Left hindlimb (tissue), 1 donor: ENCODE data around the gene DOCK2.
"Not testable (repeated sequence)": the region's sequence is repeated elsewhere in the genome, so short reads cannot be mapped to it uniquely, and the experiment has no call there.

Source experiments
- DNase-seq: peaks from one replicate; pipeline ENCODE4 v3.0.0-alpha.2; 2018

The DOCK2 gene

DNA sequence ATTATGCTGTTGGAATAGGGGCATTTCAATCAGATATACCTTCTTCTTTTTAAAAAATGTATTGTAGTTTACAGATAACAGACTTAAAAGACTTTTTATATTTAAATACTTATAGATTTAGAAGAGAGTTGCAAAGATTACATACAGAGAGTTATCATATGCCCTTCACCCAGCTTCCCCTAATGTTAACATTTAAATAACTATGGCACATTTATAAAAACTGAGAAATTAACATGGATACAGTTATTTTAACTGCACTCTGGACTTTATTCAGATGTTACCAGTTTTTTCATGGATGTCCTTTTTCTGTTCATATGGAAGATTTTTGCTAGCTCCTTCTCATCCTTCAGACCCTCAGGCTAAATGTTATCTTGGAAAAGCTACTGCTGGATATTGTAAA, 123.2 kb downstream of the DOCK2 start:
- DNase-seq: no peak

DNA sequence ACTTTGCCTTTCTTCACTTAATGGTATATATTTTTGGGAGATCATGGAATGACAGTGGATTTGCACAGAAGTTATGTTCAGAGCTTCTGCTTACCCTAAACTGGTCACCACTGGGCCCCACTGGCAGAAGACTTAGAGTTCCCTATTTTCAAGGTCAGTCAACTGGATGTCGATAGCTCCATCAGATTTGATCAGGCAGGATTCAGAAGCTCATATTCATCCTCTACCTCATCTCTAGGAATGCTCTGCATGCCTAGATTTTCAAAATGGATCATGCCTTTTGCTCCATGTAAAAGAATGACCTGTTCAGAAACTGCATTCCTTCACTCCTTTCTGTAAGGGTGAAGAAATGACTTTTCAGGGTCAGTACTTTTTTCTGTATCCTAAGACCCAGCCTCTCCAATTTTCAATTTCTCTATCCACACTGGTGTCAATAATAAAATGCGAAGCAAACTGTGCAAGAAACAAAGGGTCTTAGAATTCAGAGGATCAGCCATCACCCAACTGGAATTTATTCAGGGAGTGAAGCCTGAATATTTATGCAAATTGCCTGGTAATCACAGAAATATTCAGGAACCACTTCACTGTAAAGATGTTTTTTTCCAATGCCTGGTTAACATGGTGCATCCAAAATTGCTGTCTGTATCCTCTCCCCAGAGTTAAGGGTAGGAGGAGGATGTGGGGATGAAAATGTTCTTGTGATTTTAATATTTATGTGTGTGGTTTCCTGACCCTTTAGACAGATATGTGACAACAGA, 125.4 kb downstream of the DOCK2 start:
- no peak for DNase-seq

GRCh38 chr5:169763376-169764017, 126.4 kb downstream of the DOCK2 start:
- DNase-seq: no peak

DNA sequence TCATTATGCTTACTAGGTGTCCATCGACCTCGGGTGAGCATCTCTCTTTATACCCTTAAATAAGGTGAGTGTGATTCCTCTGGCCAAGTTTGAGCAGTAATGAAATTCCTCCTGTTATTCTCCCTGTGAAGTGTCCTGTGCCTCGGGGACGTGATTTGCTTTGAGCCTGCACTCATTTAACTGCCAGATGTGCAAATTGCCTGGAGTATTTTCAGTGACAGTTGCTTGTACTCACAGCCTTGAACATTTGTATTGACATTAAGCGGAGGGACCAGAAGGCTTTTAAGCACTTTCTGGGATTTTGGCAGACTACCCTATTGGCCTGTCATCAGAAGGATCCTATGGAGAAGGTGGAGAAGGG, 126.9 kb downstream of the DOCK2 start:
- DNase-seq: no peak

DNA sequence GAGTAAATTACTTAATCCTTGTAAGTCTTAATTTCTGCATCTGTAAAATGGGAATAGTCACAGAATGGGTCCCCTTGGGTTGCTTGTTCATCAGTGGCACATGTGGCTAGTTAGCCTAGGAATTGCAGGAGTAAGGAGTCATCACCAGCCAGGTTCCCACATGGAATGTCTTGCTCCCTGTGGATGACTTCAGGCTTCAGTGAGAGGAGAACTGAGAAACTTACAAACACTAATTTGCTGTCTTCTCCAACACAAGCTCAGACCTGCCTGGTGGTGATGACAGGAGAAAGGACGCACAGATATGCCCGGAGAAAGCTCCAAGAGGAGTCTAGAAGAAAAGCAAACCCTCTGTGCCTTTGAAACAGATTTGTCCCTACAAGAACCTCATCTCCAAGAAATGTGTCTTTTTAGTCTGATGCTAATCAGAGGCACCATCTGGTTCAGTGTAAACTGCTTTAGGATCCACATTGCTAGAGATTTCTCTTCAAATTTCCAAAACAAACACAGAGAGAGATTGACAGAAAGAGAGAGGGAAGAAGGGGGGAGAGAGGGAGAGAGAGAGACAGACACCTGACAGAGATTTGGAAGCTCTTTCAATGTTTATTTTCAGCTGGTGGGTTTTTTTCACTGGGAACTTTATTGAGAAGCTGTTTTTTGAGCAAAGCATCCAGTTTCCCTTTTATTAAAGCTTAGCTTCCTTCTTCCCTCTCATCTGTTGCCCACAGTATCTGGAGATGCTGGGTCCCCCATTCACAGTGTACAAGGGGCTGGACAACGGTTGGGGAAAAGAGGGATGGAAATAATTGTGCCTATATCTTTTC, 128.3 kb downstream of the DOCK2 start:
- no peak for DNase-seq

DNA sequence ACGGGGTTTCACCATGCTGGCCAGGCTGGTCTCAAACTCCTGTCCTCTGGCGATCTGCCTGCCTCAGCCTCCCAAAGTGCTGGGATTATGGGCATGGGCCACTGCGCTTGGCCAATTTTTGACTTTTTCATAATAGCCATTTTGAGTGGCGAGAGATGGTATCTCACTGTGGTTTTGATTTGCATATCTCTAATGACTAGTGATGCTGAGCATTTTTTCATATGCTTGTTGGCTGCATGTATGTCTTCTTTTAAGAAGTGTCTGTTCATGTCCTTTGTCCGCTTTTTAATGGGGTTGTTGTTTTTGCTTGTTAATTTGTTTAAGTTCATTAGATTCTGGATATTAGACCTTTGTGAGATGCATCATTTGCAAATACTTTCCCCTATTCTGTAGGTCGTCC, 129.9 kb downstream of the DOCK2 start:
- DNase-seq: not testable (repeated sequence)

- no peak for DNase-seq
These were observed 130.9 kb downstream of the DOCK2 start for GRCh38 chr5:169767938-169768337.

DNA sequence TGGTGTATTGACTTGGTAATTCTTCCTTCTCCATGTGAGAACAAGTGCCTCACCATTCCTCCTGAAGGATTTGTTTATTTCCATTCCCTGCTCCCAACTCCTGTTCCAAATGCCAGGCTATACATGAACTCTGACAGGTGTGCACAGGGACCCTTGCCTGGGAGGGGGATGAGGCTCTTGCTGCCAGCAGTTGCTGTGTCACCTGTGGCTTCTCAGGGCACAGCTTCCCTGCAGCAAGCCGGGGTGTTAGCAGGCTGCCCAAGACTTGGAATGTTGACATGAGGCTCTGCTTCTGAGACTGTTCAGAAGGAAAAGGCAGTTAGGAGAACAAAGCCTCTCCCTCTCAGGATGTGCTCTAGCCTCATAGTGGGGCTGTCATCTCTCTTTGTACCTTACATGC, 131.3 kb downstream of the DOCK2 start:
- no peak for DNase-seq

GRCh38 chr5:169770109-169770508, 133.0 kb downstream of the DOCK2 start:
- DNase-seq: no peak

DNA sequence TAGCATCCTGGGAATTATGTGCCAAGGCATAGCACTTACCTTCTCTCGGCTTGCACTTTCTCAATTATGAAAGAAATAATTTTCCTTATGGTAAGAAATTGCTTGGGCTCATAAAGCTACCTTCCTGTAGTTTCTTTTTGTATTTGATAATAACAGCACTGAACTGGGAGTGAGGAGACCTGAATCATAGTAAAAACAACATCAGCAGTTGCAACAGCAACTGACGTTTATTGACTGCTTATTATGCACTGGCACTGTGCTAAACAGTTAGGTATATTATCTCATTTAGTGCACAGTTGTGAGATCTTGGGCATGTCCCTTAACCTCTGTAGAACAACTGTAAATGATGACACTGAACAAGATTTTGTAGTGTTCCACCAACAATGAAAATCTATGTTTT, 135.2 kb downstream of the DOCK2 start:
- DNase-seq: no peak

DNA sequence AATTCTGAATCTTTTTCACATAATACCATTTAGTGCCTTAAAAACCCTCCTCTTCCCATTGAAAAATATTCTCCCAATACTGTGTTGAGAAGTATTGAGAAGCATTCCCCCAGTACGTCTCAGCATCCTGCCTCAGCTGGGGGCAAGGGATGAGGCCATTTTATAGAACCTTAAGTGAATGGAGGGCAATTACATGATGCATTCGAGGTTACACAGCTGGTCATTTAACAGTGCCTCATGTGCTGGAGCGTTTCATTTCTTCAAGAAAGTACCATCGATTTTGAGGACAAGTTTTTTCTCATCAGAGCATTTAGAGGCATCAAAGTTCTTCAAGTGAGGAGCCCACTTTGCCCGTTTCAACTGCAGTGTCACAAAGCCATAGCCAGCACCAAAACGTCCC, 135.6 kb downstream of the DOCK2 start:
- DNase-seq: no peak

DNA sequence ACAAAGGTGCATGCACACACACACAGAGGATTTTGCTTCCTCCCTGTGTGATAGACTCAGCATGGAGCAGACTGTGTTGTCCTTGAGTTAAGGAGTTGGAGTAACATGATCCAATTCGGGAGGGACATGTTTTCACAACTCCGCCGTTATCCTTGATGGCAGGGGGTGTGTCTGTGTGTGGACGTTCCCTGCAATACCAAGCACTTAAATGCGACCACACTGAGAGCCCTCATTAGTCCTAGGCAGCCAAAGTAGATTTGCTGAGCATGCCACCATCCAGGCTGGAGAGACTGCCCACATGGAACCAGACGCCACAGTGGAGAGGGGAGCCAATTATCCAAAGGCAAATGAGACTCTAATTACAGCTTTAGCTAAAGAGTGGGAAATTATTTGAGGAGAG, 140.1 kb downstream of the DOCK2 start:
- no peak for DNase-seq

GRCh38 chr5:169778622-169779596, 141.8 kb downstream of the DOCK2 start:
- no peak for DNase-seq

GRCh38 chr5:169781420-169782345, 144.6 kb downstream of the DOCK2 start:
- DNase-seq: no peak

- no peak for DNase-seq
These were observed 148.9 kb downstream of the DOCK2 start for GRCh38 chr5:169785771-169786618.

DNA sequence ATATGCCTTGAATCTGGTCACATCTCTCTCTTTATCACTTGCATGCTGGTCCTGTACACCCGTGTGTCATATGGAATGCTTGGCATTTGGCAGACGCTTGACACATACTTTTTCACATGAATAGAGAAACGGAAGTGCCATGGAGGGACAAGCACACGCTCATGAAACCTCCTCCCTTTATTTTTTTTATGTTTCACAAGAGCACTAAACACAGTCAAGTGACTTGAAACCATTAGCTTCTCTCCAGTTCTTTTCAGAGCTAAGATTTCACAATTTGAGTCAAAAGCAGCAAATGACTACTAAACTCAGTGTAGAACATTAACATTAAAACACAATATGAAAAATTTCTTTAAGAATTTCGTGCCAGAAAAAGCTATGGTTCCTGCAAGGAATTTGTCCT, 151.1 kb downstream of the DOCK2 start:
- DNase-seq: no peak

- DNase-seq: no peak
These were observed 152.4 kb downstream of the DOCK2 start for GRCh38 chr5:169789417-169789940.

DNA sequence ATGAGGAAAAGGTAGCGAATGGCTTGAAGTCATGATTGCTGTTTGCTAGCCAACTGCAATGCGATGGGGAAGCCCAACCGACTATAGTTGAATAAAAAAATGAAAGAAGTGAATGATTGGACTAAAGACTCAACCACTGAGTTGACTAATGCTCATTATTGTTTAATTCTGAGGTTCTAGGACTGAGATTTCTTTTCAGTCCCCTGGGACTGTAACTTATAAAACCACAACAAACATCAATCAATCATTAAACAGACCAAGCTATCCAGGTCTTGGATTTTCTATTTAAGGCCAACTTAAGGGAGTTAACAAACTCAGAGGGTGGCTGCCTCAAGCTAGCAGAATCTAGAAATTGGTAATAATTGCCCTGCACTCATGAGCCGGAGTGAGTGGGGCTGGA, 154.2 kb downstream of the DOCK2 start:
- no peak for DNase-seq

- DNase-seq: no peak
These were observed 158.3 kb downstream of the DOCK2 start for GRCh38 chr5:169795338-169795737.

GRCh38 chr5:169796731-169797130, 159.7 kb downstream of the DOCK2 start:
- no peak for DNase-seq
